GM12864 (cell line): ENCODE results near the gene CAMK4.

ENCODE experiments used
- DNase-seq: peaks from one replicate; pipeline ENCODE4 v3.0.0-alpha.2; 2011; ENCODE audit warnings: low read depth
- H3K4me3 ChIP-seq: 2 replicates; pipeline ENCODE4 v1.5.1; 2011; ENCODE audit warnings: mild to moderate bottlenecking, low read depth, low read length, control low read depth
- TF ChIP-seq, protein P1 (sequence below): IDR thresholded peaks from 2 replicates; pipeline ENCODE4 v1.5.1; 2011; ENCODE audit warnings: low read depth, mild to moderate bottlenecking, moderate library complexity, low read length, control low read depth, inconsistent platforms; ENCODE audit errors: missing control alignments

The CAMK4 gene

DNA sequence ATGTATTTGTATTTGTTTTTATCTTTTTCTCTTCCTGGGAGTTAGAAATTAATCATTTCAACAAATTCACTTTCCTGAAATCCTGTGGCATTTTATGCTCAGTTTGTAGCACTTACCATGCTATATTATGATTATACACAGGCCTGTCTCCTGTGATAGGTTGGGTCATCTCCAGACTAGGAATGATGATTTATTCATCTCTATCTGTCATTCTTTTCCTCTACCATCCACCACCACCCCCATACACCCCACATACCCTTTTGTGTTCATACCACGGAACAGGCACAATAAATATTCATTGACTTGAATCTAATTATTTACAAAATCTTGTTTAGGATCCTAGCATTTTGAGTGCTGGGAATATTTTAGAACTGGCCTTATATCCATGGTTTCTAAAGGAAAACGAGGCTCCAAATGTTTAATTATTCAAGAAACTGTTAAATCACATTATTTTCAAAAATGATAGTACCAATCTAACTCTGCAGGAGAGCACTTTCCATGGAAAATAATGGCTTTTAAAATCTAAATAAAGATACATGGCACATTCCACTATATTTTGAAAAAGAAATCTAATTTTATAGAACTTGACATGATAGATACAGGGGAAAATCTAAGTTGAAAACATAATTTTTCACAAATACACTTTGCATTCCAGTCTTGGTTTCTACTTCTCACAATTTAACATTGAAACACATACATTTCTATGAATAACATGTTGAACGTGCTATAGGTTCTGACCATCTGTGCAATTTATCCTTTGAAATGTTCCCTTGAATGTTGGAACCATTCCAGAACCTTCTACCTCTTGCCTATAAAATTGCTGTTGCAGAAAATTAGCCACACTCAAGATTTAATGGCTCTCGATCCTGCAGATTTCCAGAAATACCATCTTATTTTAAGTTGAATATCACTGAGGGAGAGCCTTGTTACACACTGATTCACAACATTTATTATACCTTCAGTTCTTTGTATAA, 198.8 kb downstream of the CAMK4 start:
- no peak for DNase-seq
- TF ChIP-seq, protein P1, sequence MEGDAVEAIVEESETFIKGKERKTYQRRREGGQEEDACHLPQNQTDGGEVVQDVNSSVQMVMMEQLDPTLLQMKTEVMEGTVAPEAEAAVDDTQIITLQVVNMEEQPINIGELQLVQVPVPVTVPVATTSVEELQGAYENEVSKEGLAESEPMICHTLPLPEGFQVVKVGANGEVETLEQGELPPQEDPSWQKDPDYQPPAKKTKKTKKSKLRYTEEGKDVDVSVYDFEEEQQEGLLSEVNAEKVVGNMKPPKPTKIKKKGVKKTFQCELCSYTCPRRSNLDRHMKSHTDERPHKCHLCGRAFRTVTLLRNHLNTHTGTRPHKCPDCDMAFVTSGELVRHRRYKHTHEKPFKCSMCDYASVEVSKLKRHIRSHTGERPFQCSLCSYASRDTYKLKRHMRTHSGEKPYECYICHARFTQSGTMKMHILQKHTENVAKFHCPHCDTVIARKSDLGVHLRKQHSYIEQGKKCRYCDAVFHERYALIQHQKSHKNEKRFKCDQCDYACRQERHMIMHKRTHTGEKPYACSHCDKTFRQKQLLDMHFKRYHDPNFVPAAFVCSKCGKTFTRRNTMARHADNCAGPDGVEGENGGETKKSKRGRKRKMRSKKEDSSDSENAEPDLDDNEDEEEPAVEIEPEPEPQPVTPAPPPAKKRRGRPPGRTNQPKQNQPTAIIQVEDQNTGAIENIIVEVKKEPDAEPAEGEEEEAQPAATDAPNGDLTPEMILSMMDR = no peak

DNA sequence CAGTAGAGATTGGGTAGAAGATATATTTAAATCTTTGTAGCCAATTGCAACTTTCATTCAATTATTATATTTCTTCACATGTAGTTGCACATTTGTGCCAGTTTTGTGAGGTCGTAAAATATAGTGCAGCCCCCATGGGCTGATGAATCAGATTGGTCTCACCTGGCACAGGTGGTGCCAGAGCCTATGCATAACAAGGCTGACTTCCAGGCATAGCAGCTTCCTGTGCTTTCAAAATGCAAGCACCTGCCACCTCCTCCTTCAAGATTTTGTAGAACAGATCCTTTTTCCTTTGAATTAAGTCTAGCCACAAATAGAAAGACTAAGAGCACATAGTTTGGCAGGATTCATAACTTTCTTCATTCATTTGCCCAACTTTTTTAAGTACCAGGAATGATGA, 201.0 kb downstream of the CAMK4 start:
- TF ChIP-seq, protein P1 = no peak
- H3K4me3 ChIP-seq = no peak overlapping the region
- no peak for DNase-seq

More for the DNA sequence above, 198.8 kb downstream of the CAMK4 start:
- H3K4me3 ChIP-seq = no peak overlapping the region

DNA sequence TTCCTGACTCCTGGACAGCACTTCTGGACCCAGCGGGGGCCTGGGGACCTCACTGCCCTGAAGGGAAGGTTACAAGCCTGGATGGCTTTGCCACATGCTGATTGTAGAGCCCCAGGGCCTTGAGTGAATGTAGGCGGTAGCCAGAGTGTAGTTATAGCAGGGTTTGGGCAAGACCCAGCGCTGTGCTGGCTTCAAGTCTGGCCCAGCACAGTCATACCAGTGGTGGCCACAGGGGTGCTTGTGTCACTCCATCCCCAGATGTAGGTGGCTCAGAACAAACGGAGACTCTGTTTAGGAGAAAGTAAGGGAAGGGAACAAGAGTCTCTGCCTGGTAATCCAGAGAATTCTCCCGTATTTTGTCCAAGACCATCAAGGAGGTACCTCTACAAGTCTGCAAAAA, 203.6 kb downstream of the CAMK4 start:
- TF ChIP-seq, protein P1 = no peak
- DNase-seq = no peak
- H3K4me3 ChIP-seq = no peak overlapping the region

DNA sequence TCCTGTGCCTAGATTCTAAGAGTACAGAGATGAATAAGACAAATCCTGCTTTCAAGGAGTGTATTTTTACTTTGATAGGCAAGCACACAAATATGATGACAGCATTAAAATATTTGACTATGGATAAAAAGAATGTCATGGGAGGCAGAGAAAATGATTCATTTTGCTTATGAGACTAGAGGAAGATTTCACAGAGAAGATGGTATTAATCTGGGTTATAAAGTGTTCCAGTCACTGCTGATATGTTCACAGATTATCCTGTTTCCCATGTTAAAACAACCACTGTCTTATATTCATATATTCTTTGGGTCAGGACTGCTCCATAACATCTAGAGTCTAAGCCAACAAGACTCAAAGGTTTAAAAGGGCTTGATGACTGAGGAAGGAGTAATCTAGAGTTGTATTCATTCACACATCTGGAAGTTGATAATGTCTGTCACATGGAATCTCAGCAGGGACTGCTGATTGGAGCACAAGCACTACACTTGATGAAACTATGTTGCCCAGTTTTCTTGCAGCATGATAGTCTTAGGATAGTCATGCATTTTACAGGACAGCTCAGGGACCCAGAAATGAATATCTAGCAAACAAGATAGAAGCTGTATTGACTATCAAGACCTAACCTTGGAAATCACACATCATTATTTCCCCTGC, 208.8 kb downstream of the CAMK4 start:
- no peak for DNase-seq

DNA sequence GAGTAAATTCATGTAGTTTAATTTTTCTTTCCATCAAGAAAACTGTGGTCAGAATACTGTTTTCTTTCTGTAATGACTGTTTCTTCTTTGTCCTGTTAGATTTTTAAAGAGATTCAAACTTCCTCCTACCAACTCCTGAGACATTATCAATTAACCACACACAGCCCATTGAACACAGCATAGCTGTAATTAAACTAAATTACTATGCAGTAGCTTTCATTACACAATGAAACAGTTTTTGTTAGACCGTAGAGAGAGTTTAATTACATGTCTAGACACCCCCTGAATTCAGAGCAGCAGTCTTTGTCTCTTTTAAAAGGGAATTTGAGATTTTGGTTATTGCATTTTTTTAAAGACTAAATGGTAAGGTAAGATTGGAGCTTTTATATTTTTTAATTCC, 210.6 kb downstream of the CAMK4 start:
- DNase-seq = no peak
- H3K4me3 ChIP-seq = no peak overlapping the region
- TF ChIP-seq, protein P1 = no peak

More for the DNA sequence above, 208.8 kb downstream of the CAMK4 start:
- TF ChIP-seq, protein P1 = no peak
- H3K4me3 ChIP-seq = no peak overlapping the region

DNA sequence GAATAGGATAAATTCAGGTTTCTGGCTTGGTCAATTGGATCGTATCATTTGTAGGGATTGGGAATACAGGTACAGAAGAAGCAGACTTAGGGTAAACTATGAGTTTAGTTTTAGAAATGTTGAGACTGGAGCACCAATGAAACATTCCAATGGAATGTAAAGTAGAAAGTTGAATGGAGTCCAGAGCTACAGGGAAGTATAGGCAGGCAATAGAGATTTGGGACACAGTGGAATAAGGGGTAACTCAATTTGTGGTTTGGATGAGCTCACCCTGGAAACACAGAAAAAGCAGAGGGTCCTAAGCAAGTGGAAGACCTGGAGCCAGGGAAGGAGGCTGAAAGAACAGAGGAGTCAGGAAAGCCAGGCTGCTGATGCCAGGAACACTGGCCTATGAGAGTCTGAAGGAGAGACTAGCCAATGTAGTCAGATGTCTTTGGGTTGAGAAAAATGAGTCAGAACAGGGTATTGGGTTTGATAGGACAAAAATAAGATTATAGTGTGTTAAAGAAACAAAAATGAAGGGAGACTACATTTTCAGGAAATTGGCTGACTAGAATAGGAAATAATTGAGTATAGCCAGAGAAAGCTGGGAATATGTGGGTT, 215.4 kb downstream of the CAMK4 start:
- no peak overlapping the region for H3K4me3 ChIP-seq
- TF ChIP-seq, protein P1 = no peak
- no peak for DNase-seq
